Measurements from ENCODE around the gene TMC7.

GRCh38 chr16:19073344-19073743 is 89.6 kb downstream of the TMC7 start:
- no peak for TF ChIP-seq CTCF (IDR thresholded peaks at IDR 0.05; ENCODE audit: insufficient read depth, low read length)
- no peak for TF ChIP-seq GABPA (IDR thresholded peaks at IDR 0.05; ENCODE audit: low read depth)
- no peak for TF ChIP-seq REST (IDR thresholded peaks at IDR 0.05; ENCODE audit: insufficient replicate concordance, low read depth)
